GM18861 (cell line): Measurements from ENCODE around the gene MYF5.

Experiments used
- ATAC-seq: cut with Tn5 transposase; IDR thresholded peaks from one replicate; pipeline ENCODE4 v1.9.1; 2021; ENCODE audit not compliant: unreplicated experiment

MYF5 gene

DNA sequence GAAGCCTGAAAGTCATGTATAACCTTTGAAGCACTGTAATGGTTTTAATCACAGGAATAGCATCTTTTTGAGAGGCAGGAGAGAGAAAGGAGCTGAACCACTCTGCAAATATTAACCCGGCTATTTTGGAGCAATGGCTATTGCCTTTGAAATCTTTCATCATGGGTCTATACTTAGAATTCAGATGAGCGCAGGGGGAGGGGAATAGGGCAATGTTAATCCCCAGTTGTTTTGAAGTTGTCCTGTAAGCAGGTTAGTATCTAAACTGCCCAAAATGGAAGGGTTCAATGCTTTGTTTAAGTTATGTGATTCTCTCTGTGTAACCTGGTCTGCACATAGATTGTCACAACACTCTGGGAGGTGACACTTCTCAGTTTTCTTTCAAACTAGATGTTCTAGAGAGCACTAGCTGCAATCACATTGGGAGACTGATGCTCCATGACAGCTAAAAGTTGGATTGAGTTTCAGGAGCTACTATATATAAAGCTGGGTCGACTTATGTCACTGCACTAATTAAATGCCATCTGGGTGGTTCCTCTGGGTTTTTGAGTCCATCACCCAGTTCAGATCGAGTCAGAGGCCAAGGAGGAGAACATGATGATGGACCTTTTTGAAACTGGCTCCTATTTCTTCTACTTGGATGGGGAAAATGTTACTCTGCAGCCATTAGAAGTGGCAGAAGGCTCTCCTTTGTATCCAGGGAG is 9.4 kb upstream of the MYF5 start, which contains the start of gene MYF6:
Gene MYF6 (plus strand): TSS at position 509 of the 704 bp plus-strand sequence. CDS start 86 bp downstream, at position 595.
- ATAC-seq: no peak

DNA sequence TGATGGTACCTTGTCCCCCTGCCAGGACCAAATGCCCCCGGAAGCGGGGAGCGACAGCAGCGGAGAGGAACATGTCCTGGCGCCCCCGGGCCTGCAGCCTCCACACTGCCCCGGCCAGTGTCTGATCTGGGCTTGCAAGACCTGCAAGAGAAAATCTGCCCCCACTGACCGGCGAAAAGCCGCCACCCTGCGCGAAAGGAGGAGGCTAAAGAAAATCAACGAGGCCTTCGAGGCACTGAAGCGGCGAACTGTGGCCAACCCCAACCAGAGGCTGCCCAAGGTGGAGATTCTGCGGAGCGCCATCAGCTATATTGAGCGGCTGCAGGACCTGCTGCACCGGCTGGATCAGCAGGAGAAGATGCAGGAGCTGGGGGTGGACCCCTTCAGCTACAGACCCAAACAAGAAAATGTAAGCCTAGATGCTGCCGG is 8.9 kb upstream of the MYF5 start:
- ATAC-seq: no peak

DNA sequence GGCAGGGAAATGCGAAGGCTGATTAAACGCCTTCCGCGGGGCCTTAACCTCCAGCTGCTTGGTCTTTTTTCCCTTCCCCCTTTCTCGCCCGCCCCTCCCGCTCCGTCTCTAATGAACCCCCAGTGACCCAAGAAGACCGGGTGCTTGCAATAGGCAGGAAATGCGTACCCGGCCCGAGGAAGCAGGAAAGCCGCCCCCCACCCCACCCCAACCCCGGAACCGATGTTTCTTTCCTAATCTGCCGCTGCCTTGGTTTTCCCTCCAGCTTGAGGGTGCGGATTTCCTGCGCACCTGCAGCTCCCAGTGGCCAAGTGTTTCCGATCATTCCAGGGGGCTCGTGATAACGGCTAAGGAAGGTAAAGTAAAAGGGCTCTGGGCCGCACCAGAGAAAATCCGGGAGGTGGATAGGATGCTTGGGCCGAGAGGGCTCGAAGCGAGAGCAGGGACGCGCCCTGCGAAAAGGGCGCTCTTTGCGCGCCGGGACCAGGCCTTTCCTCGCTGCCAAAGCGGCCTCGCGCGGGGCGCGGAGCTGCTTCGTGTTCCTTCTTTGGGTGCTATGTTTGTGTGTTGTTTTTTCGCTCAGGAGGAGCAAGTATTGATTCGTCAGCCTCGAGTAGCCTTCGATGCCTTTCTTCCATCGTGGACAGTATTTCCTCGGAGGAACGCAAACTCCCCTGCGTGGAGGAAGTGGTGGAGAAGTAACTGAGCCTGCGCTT is 8.3 kb upstream of the MYF5 start:
- ATAC-seq: no peak

DNA sequence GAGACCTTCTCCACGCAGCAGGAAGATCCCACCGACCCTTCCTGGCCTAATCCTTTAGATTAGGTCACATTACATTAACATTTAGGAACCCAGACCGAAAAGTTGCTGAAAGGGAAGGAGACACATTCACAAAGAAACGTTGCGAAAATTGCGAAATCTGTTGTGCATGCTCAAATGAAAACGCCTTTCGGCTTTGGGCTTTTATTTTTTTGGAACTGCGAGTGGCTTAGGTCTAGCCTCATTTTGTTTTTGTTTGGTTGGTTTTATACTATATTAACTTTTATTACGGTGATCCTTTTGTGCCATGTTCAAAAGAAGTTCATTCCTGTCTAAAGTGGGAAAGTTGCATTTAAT is 7.8 kb upstream of the MYF5 start:
- ATAC-seq: no peak

DNA sequence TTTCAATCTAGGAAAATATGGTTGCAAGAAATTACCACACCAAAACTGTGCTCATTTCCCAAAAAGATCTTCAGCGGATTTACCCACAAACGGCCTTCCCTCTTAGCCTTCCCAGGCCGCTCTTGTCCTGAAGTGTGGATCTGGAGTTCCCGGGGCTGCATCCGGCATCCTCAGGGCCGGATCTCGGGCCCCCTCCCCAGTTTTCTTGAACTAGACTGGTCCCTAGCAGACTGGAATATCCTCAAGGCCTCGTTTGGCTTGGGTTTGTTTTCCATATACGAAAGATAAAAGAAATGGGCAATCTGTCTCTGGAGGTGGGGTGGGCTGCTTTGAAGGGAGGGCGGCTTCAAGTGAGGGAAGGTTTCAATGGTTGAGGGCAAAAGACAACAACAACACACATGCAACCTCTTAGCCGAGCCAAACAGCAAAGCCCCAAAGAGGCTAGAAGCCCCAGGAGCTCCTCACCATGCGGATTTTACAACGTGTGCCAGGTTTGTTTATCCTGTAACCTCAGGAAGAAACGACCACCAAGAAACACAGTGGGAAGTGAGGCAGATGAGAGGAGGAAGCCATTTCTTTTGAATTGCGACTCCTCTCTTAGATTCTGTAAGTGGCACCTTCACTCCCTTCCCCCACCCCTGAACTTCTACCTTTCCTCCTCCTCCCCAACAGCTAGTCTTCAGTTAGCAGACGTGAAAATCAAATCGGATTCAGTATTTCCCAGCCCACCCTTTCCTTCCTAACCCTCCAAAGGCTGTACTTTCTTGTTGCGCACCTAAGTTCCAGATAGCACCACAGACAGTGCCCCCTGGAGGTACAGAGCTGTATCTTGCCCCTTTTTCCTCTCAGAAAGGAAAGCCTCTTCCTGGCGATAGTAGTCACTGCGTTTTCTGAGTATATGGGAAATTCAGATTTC is 6.6 kb upstream of the MYF5 start:
- ATAC-seq: peak; percentile 65

DNA sequence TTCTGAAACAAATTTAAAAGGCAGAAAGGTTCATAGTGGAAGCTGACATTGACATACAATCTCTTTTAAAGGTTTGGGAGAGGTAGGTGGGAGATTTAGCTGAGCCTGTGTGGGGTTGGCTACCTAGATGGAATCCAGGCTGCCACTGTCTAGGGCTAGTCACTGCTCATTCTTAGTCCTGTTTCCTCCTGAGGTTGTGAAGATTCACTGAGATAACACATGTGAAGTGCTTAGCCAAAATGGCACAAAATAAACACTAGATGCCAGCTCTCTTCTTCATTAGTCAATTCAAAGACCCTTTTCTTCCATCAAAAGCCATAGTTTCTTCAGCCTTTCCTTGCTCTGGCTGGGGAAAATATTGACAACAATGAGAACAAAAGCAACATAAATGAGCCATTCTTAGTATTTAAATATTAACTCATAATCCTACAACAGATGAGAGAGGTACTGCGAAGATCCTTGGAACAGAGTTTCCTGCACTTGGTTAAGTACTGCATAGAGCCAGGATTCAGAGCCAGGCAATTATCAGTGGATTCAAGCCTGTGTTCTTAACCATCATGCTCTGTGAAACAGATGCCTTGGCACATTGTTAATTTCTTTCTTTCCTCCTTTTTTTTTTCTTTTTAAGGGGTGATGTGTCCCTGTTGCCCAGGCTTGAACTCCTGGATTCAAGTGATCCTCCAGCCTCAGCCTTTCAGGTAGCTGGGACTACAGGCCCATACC is 5.8 kb upstream of the MYF5 start:
- ATAC-seq: no peak

DNA sequence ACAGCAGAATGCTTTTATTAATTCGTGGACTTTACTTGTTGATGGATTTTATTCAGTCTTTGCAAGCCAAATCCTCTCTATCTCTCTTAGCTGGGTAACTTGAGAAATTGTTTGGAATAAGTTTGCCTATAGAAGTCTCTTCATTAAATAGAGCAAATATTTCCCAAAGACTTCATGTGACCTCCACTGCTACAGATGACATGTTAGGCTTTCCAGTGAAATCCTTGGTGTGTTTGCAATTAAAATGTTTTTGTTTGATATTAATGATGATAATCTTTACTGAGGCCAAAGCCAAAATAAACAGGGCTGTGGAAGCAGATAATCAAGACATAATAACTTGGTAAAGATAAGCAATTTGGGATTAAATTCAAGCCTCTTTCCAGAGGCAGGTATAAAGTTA is 4.8 kb upstream of the MYF5 start:
- no peak for ATAC-seq

DNA sequence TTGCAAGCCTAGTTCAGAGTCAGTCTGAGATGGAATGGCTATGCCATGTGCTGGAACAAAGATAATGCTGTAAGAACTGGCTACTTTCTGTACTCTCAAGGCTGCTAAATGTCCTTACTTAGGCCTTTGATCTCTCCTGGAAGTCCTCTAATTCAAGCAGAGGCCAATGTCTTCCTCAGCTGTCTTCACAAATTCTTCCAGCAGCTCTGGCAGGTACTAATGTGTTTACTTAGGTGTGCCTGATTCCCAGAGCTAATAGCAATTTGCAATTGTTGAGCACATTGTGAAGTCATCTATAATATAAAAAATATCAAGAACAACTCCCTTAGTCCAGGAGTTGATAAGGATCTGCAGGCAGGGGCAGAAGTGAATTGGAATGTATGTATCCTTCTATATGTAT is 3.8 kb upstream of the MYF5 start:
- no peak for ATAC-seq

DNA sequence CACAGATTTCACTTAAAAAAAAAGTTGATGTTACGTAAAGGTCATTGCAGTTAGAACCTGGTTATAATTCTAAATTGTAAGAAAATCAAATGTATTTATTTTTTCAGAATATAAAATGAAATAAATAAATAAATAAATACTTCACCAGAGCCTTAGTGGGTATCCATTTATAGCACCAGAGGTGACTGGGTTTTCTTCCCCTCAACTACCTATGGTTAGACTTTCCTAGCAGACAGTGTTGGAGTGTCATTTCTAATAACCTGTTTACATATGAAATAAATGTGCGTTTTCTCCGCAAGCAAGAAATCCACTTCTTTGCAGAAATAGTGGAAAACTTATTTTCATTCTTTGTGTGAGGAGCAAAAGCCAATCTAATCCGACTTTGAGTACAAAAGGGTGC is 3.3 kb upstream of the MYF5 start:
- no peak for ATAC-seq

DNA sequence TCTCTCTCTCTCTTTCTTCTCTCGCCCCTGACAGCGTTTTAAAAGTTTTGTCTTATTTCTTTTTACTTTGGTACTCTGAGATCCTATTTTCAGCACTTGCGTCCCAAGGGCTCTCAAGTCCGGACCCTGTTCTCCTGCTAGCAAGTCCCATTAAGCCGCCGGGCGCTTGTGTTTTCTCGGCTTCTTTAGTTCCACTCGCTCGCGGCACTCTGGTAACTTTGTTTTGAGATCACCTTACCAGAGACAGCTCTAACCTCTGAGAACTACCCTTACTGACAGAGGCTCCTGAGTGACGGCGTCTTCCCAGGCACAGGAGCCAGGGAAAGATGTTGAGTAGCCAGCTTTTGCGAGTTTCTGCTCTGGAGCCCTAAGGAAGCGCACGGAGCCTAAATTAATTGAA is 2.7 kb upstream of the MYF5 start:
- ATAC-seq: no peak

DNA sequence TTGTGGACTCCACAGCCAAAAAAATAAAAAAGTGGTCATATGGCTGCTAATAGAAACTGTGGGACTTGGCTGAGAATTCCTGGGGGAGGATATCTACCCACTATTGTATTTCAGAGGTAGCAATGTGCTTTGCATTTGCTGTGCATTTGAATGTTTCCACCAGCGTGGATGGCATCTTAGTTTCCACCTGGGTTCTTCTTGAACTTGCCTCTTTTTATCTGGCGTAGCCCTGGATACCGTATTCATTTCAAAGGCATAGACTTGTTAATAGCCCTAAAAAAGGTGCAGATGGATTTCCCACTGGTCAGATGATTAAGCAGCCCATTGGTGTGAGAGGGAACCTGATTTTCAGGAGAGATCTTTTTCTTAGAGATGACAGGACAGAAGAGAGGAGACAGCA is 1.9 kb upstream of the MYF5 start:
- ATAC-seq: no peak

DNA sequence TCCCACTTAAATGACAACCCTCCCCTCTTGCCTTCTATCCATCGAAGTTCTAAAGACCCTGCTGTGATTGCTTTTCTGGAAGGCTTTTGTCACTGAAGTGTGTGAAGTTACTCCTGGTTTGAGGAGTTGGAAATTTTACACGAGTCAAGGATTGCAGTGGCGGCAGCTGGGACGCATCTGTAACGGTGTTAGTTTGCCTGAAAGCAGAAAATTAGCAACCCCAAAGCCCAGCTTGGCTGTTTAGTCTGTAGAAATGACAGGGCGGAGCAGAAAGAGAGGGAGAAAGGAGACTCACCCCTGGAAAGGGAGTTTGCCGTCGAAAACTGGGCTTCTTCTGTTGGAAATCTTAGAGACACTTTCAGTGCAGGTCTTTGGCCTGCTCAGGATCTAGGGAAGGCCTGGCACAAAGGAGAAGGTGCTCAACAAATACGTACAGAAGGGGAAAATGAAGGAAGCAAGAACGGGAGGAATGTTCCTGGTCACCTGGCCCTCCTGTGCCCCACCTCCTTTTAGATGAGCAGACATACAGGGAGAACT is 931 bp upstream of the MYF5 start:
- no peak for ATAC-seq

DNA sequence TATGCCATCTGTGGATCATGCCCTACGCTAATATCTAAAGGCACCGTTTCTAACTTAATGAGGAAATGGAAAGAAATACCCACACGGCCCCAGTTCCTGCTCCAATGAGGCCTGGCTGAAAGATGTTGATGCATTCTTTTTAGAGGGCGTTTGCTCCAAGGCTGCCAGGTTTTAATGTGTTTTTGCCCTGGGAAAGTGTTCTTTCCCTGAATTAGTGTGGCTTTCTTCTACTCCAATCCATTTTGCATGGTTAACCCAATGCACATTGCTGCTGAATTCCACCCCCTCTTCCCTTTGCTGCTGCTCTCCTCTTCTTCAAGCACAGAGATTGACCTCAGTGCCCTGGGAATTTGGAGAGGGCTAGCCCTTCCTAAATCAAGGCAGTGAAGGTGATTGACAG is 1.1 kb downstream of the MYF5 start:
- no peak for ATAC-seq

DNA sequence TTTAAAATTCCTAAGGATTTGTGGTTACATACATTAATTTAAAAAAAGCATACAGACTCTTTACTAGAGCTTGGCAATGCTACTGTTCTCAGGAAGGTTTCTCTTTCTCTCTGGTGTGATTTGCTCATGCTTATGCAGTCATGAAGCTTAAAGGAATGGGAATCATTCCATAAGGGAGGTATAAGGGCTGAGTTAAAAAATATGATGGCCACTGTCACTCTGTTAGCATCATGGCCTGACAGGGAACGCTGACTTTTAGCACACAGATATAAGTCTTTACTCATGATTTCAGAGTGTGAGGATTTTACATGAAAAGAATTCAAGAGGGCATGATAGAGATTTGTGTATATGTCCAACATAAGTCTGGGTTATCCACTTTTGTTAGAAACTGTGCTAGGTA is 3.8 kb downstream of the MYF5 start:
- no peak for ATAC-seq

DNA sequence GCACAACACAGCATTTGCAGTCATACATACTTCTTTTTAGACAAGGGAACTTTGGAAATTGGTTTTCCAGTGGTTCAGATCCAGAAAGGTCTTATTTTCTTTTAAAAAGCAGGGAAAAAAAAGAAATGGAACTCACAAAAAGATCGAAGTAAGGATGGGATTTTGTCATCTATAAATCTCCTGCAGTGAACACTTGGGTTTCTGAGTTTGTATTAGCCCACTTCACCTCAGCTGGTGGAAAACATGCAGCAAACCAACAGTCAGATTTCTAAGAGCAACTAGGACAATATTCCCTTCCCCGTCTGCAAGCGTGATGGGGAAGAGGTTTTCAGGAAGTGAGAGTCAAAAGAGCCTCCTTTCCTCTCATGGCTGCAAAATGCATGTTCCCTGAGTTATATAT is 4.6 kb downstream of the MYF5 start:
- ATAC-seq: no peak

DNA sequence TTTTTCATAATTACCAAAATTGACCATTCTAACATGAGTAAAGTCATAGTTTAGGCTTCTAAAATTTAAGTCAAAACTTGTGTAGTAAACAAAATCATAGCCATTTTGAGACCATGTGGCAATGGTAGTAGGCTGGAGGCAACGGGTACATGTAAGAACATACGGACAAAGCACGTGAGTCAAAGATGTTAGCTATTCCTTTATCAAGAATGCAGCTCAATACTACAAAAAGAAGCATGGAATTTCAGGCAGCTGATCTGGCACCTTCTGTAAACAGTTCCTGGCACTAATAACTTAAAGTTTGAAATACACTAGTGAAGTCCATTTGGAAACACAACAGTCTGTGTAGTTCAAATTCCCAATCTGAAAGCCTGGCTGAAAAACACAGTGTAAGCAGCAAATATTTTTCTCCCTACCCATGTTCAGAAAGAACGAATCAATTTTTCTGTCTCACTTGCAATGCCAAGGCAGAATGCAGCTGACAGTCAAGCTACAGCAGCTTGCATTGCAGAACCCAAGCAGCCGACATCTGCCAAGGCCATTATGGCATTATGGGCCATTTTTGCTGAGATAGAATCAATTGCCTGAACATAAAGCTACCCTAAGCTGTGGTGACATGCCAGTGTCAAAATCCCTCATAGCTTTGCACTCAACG is 29.3 kb downstream of the MYF5 start:
- ATAC-seq: no peak

DNA sequence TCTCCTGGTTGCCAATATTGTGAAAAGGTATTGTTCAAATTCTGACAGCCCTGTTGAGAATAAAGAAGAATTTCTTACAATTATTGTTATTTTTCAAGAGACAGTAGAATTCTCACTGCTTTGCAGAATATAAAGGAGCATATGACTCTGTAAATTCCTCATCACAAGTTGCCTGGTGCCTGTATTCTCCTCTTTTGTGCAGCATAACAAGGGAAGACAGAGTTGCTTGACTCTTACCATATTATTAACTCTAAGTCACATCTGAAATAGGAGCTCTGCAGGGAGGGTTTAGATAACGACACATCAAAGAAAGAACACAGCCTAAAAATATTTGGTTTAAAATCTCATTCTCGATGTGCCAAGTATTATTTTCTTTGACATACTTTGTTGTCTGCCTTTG is 31.1 kb downstream of the MYF5 start:
- no peak for ATAC-seq

DNA sequence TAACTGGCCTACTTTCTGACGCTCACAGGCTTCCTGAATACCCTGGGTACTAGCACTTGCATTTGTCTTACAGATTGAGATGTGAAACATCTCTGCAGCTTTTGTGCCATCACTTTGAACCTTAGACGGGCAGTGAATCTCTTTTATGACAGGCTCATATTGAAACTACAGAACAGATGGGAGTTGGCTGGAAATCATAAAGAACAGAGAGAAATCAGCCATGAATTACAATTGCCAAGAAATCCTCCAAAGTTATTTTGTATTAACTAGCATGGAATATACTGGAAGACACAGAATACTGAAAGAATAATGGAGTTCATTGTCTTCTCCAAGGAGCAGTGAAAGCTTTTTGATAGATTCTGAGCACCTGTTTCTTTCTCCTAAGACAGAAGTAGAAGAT is 32.7 kb downstream of the MYF5 start:
- ATAC-seq: no peak

DNA sequence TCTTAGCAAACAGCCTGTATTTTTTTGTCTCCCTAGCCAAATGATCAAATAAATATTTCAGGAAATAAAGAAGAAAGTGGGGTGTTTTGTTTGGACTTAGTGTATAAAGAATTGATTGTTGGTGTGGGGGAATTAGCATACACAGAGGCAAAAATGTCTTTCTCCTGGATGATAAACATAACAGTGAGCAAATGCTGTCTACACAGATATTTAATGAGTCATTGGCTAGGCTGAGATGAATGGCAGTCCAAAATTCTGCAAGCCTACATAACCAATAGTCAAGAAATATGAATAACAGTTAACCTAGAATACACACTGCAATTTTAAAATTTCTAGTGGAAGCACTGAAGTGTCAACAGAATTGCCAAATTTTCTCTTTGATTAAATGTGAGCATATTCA is 35.8 kb downstream of the MYF5 start:
- no peak for ATAC-seq

DNA sequence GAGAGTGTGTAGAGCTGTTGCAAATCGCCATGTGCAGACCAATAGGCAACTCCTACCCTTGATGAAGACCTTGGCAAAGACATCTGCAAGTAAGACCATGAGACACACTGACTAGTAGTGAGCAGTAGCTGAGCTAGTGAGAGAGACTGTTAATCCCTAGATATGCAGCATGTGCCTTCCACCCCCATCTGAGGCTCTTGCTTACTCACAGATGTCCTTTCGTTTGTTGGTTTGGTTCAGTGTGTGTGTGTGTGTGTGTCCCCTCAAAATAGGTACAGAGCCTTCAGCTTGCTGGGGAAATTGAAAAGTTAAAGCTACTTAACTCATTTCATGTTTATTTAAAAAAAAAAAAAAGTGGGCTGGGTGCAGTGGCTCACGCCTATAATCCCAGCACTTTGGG is 37.6 kb downstream of the MYF5 start:
- no peak for ATAC-seq
